Endometrial microvascular endothelial cells (primary cell): ENCODE results near the gene ABHD8. TPM values are rescaled to one million over a fixed set of nuclear protein-coding genes. Genes with fewer than 3 reads are reported as not detected.

Experiments used
- in situ Hi-C: cut with HindIII; loops from 2 replicates; pipeline ENCODE4 v1.10.0; 2017; ENCODE audit warnings: low sequenced_read_pairs, low pct_unique_long_range_greater_than_20kb; ENCODE audit errors: inconsistent ontology term
- total RNA-seq: library from RNA; depleted of rRNA; stranded (reverse); fragments of >200 nt; gene quantifications from one replicate; pipeline ENCODE4 v1.2.3, GENCODE V29; 2015; ENCODE audit errors: inconsistent ontology term

Gene ABHD8, protein sequence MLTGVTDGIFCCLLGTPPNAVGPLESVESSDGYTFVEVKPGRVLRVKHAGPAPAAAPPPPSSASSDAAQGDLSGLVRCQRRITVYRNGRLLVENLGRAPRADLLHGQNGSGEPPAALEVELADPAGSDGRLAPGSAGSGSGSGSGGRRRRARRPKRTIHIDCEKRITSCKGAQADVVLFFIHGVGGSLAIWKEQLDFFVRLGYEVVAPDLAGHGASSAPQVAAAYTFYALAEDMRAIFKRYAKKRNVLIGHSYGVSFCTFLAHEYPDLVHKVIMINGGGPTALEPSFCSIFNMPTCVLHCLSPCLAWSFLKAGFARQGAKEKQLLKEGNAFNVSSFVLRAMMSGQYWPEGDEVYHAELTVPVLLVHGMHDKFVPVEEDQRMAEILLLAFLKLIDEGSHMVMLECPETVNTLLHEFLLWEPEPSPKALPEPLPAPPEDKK
- total RNA-seq: 6.6 TPM

DNA sequence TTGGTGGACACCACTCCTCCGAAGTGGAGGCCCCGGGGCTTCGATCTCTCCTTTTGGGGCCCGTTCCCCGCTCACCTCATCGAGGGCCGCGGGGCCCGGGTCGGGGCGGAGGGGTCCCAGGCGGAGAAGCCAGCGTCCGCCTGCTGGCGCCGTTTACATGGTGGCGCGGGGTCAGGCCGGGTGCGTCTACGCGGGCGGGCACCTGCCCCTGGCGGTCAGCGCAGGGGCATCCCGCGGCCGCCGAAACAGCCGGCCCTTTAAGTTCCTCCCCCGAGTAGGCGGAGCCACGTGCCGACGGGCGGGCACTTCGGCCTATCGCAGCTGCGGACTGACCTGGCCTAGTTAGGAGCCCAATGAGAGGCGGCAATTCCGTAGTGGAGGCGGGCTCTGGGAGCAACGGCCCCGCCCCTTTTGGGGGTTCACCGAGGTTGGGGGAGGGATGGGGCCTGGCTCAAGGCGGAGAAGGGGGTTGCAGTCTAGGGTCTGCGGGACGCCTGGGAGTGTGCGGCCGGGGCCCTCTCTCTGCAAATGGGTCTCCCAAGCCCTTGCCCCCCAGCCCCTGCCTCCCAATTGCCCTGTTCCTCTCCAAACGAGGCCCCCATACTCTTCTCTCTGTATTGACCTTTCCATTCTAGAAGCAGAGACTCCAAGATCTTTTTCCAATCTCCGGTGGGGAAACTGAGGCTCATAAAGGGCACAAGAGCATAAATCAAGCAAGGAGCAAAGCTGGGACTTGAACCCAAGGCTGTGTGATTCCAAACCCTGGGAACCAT, at the start of gene ABHD8:
Gene ABHD8 (minus strand): TSS at position 259 of the 773 bp plus-strand sequence. CDS start 1,809 bp downstream, outside the sequence.
- in situ Hi-C loops: no loop called here

DNA sequence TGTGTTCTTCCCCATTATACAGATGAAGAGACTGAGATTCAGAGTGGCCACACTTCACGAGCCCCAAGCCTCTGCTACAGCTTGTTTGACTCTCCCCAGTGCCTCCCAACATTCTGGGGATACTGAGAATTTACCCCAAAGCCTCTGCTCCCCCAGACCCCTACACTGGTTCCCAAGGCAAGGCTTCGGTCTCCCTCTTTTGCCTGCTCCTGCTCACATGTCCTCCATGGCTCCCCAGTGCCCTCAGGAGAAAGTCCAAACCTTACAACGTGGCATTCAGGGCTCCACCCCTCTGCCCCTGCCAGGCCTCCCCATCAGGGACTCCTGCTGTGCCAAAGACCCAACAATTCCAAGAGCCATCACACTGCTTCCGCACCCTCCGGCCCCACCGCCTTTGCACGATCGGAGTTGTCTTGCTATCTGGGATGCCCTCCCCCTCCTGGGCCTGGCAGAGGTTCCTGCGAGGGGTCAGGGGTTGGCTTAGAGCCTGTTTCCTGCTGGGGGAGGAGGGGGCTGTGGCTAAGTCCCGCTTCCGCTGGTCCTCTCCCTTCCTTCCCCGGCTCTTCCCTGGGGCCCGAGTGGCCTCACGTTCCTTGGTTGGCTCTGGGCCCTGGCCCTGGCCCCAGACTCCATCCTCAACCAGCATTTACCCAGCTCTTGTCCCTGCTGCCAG, 49.5 kb upstream of the ABHD8 start:
- in situ Hi-C loops: no loop called here

DNA sequence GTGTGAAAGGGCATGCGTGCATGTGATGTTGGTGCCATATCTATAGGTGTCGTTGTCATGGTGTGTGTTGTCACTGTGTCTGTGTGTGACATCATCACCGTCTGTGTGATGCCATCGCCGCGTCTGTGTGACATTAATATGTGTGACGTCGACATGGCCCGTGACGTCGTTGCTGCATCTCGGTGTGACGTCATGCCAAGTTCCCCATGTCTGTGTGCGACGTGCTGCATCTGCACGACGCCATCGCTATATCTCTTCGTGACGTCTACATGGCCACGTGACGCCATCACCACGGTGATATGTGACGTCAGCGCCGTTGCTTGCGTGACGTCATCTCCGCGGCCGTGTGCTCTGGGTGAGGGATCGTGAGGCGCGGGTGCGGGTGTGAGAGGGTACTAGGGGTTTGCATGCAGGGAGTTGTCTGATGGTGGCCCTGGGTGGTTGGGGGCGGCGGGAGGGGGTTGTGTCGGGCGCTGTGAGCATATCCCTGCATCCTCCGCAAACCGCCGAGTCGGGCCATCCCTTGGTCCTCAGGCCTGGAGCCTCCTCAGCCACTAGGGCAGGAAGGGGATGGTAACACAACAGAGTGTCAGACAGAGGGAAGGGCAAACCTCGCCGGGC, 48.7 kb upstream of the ABHD8 start:
- in situ Hi-C loops: no loop called here

DNA sequence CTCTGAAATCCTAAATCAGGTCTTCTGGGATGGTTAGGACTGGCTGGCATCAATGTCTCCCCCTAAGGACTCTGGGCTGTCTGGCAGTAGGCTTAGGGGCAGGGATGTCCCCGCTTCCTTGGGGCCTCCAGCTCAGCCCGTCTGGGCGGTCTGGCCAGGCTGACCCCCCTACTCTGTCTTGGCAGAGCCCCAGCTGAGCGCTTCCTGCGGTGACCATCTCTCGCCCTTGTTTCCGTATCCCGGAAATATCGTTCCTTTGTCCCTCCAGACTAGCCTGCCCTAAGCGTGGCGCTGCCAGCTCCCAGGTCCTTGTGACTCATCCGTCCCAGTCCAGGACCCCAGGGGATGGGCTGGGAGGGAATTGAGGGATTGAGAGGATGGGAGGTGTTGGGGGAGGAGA, 45.5 kb upstream of the ABHD8 start:
- in situ Hi-C loops: no loop called here

DNA sequence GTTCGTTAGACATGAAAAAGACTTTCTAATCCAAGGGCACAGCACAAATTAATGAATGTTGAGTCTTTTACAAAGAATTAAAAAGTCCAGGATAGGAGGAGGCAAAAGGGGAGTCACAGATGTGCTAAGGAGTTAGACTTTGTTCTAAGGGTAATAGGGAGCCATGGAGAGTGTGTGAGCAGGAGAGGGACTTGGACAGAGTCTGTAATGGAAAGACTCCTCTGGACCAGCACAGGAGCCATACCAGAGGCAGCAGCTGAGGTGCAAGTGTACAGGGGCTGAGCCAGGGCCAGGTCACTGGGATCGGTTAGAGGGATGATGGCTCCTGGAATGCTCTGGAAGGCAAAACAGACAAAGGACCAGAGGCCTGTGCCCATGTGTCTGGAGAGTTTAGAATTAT, 44.7 kb upstream of the ABHD8 start:
- in situ Hi-C loops: no loop called here

DNA sequence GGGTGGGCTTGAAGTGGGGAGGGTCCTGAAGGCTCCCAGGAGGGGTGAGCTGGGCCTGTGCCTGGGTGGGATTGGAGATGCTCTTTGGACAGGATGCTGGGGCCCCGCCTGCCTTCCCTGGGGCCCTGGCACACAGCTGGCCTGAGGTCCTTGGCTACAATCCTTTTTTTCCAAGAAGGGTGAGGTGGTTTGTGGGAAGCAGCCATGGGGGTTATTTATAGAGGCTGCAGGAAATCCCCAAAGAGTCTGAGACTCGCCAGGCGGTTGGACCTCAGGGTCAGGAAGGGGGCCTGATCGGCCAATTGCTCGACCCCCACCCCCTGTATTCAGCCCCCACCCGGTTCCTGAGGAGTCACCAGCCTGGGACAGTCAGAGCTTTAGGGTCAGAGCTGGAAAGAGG, 44.1 kb upstream of the ABHD8 start:
- in situ Hi-C loops: no loop called here

DNA sequence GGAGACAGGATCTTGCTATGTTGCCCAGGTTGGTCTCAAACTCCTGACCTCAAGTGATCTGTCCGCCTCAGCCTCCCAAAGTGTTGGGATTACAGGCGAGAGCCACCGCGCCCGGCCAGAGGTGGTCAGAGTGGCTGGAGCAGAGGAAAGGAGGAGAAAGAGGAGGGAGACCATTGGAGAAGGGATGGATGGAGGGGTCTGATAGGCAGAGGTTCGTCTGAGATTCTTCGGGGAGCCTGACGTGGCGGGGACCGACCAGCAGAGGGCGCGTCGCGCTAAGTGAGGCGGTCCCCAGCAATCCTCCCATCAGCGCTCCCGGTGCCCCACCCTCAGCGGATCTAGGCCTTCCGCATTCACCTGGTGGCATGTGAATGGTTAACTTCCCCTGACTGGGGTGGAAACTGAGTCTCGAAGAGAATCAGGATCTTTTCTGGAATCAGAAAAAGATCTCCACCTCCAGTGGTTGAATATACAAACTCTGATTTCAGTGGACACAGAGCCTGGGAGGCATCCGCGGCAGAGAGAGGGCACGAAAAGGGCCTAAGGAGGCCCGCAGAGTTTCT, 43.0 kb upstream of the ABHD8 start:
- in situ Hi-C loops: no loop called here

DNA sequence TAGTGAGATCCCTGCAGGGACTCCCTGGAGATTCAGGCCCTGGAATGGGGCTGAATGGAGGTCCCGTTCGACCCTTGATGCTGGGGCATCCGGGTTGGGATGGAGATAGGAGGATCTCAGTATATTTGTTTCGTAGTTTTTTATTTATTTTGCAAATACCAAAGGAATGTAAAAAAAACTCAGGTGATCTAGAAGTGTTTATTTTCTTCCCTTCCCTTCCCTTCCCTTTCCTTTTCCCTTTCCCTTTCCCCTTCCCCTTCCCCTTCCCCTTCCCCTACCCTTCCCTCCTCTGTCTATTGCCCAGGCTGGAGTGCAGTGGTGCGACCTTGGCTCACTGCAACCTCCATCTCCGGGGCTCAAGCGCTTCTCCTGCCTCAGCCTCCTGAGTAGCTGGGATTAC, 38.6 kb upstream of the ABHD8 start:
- in situ Hi-C loops: no loop called here

DNA sequence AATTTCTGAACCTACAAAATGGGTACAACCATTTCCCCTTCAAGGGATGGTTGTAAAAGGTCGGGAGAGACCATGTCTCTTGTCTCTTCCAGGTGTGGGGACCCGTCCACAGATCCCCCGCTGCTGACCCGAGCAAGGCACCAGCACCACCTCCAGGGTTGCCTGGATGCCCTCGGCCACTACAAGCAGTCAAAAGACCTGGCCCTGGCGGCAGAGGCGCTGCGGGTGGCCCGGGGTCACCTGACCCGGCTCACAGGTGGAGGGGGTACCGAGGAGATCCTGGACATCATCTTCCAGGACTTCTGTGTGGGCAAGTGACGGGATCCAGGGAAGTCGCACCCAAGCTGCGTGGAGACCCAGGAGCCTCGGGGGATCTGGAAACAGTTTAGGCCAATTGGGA, 38.2 kb upstream of the ABHD8 start:
- in situ Hi-C loops: no loop called here

DNA sequence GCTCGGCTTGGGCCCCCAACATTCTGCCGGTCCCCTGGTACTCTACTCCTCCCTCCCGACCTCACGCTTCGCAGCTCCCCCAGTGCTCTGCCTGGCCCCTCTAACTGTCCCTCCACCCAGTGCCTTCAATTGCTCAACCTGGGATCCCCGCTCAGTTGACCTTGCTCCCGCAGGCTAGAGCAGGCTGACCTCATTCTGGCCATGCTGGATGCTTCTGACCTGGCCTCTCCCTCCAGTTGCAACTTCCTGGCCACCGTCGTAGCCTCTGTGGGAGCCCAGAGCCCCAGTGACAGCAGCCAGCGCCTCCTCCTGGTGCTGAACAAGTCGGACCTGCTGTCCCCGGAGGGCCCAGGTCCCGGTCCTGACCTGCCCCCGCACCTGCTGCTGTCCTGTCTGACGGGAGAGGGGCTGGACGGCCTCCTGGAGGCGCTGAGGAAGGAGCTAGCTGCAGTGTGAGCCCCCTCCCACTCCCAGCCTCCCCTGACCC, 37.7 kb upstream of the ABHD8 start:
- in situ Hi-C loops: no loop called here

DNA sequence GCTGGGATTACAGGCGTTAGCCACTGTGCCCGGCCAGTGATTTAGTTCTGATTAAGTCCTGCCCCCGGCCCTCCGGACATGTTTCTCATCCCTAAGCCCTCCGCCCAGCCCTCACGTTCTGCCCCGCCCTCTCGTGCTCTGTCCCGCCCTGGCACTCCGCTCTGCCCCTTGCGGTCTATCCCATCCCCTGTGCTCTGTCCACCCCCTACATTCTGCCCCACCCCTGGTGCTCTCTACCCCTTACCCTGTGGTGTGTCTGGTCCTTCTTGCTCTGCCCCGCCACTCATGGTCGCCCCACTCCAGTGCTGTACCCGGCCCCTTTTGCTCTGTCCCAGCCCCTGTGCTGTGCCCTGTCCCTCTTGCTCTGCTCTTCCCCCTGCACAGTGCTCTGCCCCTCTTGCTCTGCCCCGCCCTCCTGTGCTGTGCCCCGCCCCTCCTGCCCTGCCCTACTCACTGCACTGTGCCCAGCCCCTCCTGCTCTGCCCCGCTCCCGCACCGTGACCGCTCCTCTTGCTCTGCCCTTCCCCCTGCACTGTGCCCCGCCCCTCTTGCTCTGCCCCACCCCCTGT, 37.2 kb upstream of the ABHD8 start:
- in situ Hi-C loops: no loop called here

DNA sequence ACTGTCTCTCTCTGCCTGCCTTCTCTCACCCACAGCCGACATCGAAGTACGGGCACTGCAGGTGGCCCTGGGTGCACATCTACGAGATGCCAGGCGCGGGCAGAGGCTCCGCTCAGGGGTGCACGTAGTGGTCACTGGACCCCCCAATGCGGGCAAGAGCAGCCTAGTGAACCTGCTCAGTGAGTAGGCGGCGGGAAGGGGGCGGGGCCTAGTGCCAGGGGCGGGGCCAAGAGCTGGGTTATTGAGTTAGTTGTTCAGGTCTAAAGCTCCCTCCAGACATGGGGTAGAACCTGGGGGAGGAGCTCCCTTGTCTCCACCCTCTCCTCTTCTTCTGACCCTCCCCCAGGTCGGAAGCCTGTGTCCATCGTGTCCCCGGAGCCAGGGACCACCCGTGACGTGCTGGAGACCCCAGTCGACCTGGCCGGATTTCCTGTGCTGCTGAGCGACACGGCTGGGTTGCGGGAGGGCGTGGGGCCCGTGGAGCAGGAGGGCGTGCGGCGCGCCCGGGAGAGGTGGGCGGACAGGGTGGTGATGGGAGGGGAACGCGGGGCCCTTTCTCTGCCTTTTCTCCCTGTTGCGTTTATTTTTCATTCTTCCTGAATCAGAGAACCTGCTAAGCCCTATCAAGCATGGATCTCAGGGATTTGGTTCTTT, 36.0 kb upstream of the ABHD8 start:
- in situ Hi-C loops: no loop called here

DNA sequence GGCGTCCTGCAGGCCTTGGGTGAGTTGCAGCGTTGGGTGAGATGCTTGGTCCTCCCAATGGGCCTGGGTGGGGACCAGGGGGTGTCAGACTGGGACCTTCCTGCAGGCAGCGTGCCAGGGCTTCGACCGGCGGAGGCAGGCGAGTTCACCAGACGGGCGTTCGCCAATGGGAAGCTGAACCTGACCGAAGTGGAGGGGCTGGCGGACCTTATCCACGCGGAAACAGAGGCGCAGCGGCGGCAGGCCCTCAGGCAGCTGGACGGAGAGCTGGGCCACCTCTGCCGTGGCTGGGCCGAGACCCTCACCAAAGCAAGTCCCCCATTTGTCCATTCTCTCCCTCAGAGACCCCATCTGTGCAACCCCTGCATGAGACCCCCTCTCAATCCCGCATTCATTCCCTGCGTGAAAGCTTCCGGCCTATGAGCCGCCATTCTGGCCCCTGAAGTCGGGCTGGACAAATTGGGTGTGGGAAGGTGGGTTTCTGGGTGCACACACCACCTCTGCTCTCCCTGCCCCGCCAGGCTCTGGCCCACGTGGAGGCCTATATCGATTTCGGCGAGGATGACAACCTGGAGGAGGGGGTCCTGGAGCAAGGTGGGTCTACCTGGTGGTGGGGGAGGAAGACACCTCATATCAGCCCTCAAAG, 35.3 kb upstream of the ABHD8 start:
- in situ Hi-C loops: no loop called here

DNA sequence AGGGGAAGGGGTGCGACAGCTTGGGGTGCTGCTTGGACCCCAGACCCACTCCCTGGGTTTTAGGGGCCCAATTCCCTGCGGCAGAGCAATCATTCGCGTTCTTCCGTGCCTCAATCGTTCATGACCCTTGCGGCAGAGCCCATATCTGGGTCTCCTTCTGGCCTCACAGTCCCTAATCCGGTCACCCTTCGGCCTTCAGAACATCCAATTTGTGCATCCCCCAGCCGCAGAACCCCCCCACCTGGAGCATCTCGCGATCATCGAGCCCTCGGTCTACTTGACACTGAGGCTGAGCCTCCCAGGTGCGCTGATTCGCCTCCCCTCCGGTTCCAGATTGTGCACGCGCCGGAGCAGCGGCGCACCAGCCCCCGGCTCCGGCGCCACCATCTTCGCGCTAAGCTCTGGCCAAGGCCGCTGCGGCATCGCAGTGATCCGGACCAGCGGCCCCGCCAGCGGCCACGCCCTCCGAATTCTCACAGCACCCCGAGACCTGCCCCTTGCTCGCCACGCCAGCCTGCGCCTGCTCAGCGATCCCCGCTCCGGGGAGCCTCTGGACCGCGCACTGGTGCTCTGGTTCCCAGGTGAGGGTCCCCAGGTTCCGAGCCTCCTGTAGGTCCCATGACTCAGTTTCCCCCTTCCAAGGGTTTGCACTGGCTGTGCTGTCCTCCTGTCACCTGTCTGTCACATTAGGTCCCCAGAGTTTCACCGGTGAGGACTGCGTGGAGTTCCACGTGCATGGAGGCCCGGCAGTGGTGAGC, 34.6 kb upstream of the ABHD8 start:
- in situ Hi-C loops: no loop called here

DNA sequence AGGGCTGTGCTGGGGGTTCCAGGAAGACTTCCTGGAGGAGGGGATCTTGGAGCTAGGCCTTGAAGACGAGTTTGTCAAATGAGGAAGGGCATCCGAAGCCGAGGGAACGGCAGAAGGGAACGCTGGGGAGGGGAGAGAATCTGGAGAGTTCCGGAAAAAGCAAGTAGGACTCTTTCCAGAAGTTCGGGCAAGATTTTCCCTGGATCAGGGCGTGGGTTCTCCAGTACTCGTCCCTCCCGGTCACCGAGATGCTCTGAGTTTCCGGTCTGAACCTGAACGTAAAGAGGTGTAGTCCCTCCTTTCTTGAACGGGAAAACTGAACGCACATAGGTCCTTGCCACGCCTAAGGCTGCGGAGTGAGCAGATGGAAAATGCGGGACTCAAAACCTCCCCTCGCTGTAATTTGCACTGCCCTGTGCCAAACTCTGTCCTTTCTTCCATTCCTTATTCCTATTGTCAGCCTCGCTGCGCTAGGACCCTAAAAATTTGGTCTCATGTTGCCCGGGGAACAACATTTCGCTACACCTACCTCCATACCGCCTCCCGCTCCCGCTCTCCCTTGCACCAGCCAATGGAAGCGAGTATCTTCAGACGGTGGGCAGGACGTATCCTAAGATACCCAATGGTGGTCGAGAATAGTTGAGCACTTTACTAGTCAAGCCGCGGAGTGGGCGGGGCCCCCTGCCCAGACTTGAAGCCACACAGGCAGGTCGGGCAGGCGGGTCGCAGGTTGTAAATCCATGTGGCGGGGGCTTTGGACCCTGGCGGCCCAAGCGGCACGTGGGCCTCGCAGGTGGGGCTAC, 33.8 kb upstream of the ABHD8 start, which contains the start of gene GTPBP3:
Gene GTPBP3 (plus strand): TSS at position 682 of the 803 bp plus-strand sequence. CDS start 59 bp downstream, at position 741.
- in situ Hi-C loops: no loop called here

DNA sequence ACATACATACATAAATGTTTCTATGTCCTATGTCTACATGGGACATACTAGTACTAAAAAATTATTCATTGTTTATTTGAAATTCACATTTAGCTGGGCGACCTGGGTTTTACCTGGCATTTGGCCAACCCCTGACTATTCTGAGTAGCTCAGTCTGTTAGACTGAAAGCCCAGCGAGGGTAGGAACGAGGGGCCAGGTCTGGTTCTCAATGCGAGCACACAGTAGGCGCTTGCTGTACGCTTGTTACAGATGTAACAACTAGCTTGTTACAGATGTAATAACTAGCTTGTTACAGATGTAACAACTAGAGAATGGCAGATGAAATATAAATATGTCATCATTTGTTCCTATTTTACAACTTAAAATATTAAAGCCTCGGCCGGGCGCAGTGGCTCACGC, 32.4 kb upstream of the ABHD8 start:
- in situ Hi-C loops: no loop called here
